Astrocyte (in vitro differentiated cells and primary cell): ENCODE data around the gene FCN1.

Experiments
- EZH2 ChIP-seq: IDR thresholded peaks from 2 replicates; pipeline ENCODE4 v1.6.1; 2012; ENCODE audit warnings: mild to moderate bottlenecking, low read length, inconsistent platforms; ENCODE audit not compliant: insufficient read depth
- TF ChIP-seq, protein P1 (sequence below): IDR thresholded peaks from 2 replicates; pipeline ENCODE4 v1.5.1; 2011; ENCODE audit warnings: low read depth, mild to moderate bottlenecking, inconsistent platforms, low read length, moderate library complexity; ENCODE audit not compliant: insufficient read depth

GRCh38 chr9:134936346-134937163 lies 18.8 kb upstream of the FCN1 start:
- TF ChIP-seq, protein P1, sequence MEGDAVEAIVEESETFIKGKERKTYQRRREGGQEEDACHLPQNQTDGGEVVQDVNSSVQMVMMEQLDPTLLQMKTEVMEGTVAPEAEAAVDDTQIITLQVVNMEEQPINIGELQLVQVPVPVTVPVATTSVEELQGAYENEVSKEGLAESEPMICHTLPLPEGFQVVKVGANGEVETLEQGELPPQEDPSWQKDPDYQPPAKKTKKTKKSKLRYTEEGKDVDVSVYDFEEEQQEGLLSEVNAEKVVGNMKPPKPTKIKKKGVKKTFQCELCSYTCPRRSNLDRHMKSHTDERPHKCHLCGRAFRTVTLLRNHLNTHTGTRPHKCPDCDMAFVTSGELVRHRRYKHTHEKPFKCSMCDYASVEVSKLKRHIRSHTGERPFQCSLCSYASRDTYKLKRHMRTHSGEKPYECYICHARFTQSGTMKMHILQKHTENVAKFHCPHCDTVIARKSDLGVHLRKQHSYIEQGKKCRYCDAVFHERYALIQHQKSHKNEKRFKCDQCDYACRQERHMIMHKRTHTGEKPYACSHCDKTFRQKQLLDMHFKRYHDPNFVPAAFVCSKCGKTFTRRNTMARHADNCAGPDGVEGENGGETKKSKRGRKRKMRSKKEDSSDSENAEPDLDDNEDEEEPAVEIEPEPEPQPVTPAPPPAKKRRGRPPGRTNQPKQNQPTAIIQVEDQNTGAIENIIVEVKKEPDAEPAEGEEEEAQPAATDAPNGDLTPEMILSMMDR, result no peak
- no peak for TF ChIP-seq EZH2
